H9 (cell line): Measurements from ENCODE around the gene RASSF5. TPM values are rescaled to one million over a fixed set of nuclear protein-coding genes. Genes with fewer than 3 reads are reported as not detected.
A peak's percentile ranks its signal among the peaks of the same experiment; 100 is the strongest.

Experiments
- DNase-seq: peaks from one replicate; pipeline ENCODE4 v3.0.0-alpha.2; 2017
- H2AFZ ChIP-seq: one replicate; pipeline ENCODE4 v1.6.1; 2013; ENCODE audit warnings: mild to moderate bottlenecking, low read length, control low read depth, moderate library complexity
- H2AK5ac ChIP-seq: 2 replicates; pipeline ENCODE4 v1.6.1; 2013; ENCODE audit warnings: low read length, control low read depth, mixed read lengths; ENCODE audit not compliant: insufficient read length
- H2BK120ac ChIP-seq: one replicate; pipeline ENCODE4 v1.6.1; 2013; ENCODE audit warnings: low read depth, mild to moderate bottlenecking, low read length, control low read depth, inconsistent platforms; ENCODE audit not compliant: poor library complexity, severe bottlenecking
- H2BK12ac ChIP-seq: 2 replicates; pipeline ENCODE4 v1.6.1; 2013; ENCODE audit warnings: low read length, control low read depth, mixed read lengths, low read depth; ENCODE audit not compliant: insufficient read length
- H2BK15ac ChIP-seq: 2 replicates; pipeline ENCODE4 v1.6.1; 2013; ENCODE audit warnings: low read depth, low read length, control low read depth
- H2BK20ac ChIP-seq: one replicate; pipeline ENCODE4 v1.6.1; 2013; ENCODE audit warnings: low read depth, mild to moderate bottlenecking, low read length, control low read depth, inconsistent platforms; ENCODE audit not compliant: poor library complexity, severe bottlenecking
- H2BK5ac ChIP-seq: 2 replicates; pipeline ENCODE4 v1.6.1; 2013; ENCODE audit warnings: low read length, control low read depth, mixed read lengths; ENCODE audit not compliant: insufficient read length
- H3K14ac ChIP-seq: 2 replicates; pipeline ENCODE4 v1.6.1; 2013; ENCODE audit warnings: low read length, control low read depth; ENCODE audit not compliant: insufficient read depth
- H3K18ac ChIP-seq: 2 replicates; pipeline ENCODE4 v1.6.1; 2013; ENCODE audit warnings: low read depth, mild to moderate bottlenecking, mixed read lengths, low read length, control low read depth; ENCODE audit not compliant: insufficient read length
- H3K23ac ChIP-seq: 2 replicates; pipeline ENCODE4 v1.6.1; 2013; ENCODE audit warnings: low read length, control low read depth, mixed read lengths, low read depth; ENCODE audit not compliant: insufficient read length
- H3K23me2 ChIP-seq: 2 replicates; pipeline ENCODE4 v1.6.1; 2013; ENCODE audit warnings: low read depth, mild to moderate bottlenecking, mixed read lengths, low read length, control low read depth; ENCODE audit not compliant: insufficient read length, poor library complexity, severe bottlenecking
- H3K27ac ChIP-seq: 2 replicates; pipeline ENCODE4 v1.5.1; 2013; ENCODE audit warnings: low read length, control low read depth, mixed read lengths, low read depth; ENCODE audit not compliant: insufficient read length
- H3K27me3 ChIP-seq: 2 replicates; pipeline ENCODE4 v1.6.1; 2013; ENCODE audit warnings: low read length, control low read depth, inconsistent platforms; ENCODE audit not compliant: insufficient read depth
- H3K4ac ChIP-seq: 2 replicates; pipeline ENCODE4 v1.6.1; 2013; ENCODE audit warnings: low read depth, mild to moderate bottlenecking, control low read depth, inconsistent platforms, low read length, moderate library complexity
- H3K4me1 ChIP-seq: 2 replicates; pipeline ENCODE4 v1.6.1; 2013; ENCODE audit warnings: low read length, control low read depth, inconsistent platforms; ENCODE audit not compliant: insufficient read depth
- H3K4me2 ChIP-seq: 2 replicates; pipeline ENCODE4 v1.6.1; 2013; ENCODE audit warnings: low read length, control low read depth, mixed read lengths; ENCODE audit not compliant: insufficient read length, insufficient read depth
- H3K56ac ChIP-seq: 2 replicates; pipeline ENCODE4 v1.6.1; 2013; ENCODE audit warnings: low read depth, mild to moderate bottlenecking, mixed read lengths, low read length, control low read depth; ENCODE audit not compliant: insufficient read length
- H3K79me1 ChIP-seq: 2 replicates; pipeline ENCODE4 v1.6.1; 2013; ENCODE audit warnings: low read depth, mild to moderate bottlenecking, moderate library complexity, low read length, control low read depth, inconsistent platforms; ENCODE audit not compliant: insufficient read depth, poor library complexity, severe bottlenecking
- H3K79me2 ChIP-seq: 2 replicates; pipeline ENCODE4 v1.6.1; 2013; ENCODE audit warnings: low read length, control low read depth, inconsistent platforms; ENCODE audit not compliant: insufficient read depth
- H3K9ac ChIP-seq: 2 replicates; pipeline ENCODE4 v1.6.1; 2013; ENCODE audit warnings: low read length, control low read depth, mixed read lengths; ENCODE audit not compliant: insufficient read length; ENCODE audit errors: extremely low read depth
- H3K9me3 ChIP-seq: one replicate; pipeline ENCODE4 v1.6.1; 2013; ENCODE audit warnings: low read depth, low read length, inconsistent platforms; ENCODE audit not compliant: control insufficient read depth
- H3T11ph ChIP-seq: one replicate; pipeline ENCODE4 v1.6.1; 2013; ENCODE audit warnings: mild to moderate bottlenecking, low read length, control low read depth, inconsistent platforms
- H4K20me1 ChIP-seq: one replicate; pipeline ENCODE4 v1.6.1; 2013; ENCODE audit not compliant: control insufficient read depth, insufficient read length, insufficient read depth
- H4K5ac ChIP-seq: 2 replicates; pipeline ENCODE4 v1.6.1; 2013; ENCODE audit warnings: low read depth, mild to moderate bottlenecking, mixed read lengths, low read length, control low read depth; ENCODE audit not compliant: insufficient read length
- H4K8ac ChIP-seq: replicated peaks from 2 replicates; pipeline ENCODE4 v1.6.1; 2013; ENCODE audit warnings: low read length, control low read depth, mixed read lengths, low read depth; ENCODE audit not compliant: insufficient read length
- H4K91ac ChIP-seq: 2 replicates; pipeline ENCODE4 v1.6.1; 2013; ENCODE audit warnings: low read depth, mild to moderate bottlenecking, moderate library complexity, mixed read lengths, low read length, control low read depth; ENCODE audit not compliant: insufficient read length
- H3K27ac Mint-ChIP-seq, 3 experiments: 2 replicates in 2 of 3; 3 replicates in 1 of 3; pipeline ENCODE4 v1.8.0; 2020 to 2021; ENCODE audit warnings: mixed read lengths in 3 of 3, mild to moderate bottlenecking in 1 of 3, moderate library complexity in 1 of 3
- H3K27me3 Mint-ChIP-seq: 2 replicates; pipeline ENCODE4 v1.8.0; 2021; ENCODE audit warnings: low read depth, mild to moderate bottlenecking, moderate library complexity, mixed read lengths
- H3K36me3 Mint-ChIP-seq, 3 experiments: 2 replicates in 2 of 3; 3 replicates in 1 of 3; pipeline ENCODE4 v1.8.0; 2020 to 2021; ENCODE audit warnings: low read depth in 3 of 3, mixed read lengths in 3 of 3; ENCODE audit not compliant: insufficient read depth in 1 of 3
- H3K4me1 Mint-ChIP-seq, 2 experiments: 2 replicates each; pipeline ENCODE4 v1.8.0; 2020; ENCODE audit warnings: mixed read lengths in 2 of 2
- H3K4me3 Mint-ChIP-seq, 2 experiments: 2 replicates in 1 of 2; 3 replicates in 1 of 2; pipeline ENCODE4 v1.8.0; 2020 to 2021; ENCODE audit warnings: mild to moderate bottlenecking in 2 of 2, mixed read lengths in 2 of 2, moderate library complexity in 1 of 2
- H3K9me3 Mint-ChIP-seq, 2 experiments: 2 replicates in 1 of 2; 3 replicates in 1 of 2; pipeline ENCODE4 v1.8.0; 2020; ENCODE audit warnings: mild to moderate bottlenecking in 2 of 2, mixed read lengths in 2 of 2, moderate library complexity in 1 of 2
- CTCF ChIP-seq: fragments of 200-600 bp; sonication (generic); conservative IDR thresholded peaks from 3 replicates; pipeline ENCODE4 v1.8.0; 2021; ENCODE audit warnings: antibody characterized with exemption, mild to moderate bottlenecking
- WGBS: extraction: QIAGEN DNeasy Blood & Tissue Kit; methylation state at CpG from one replicate; pipeline ENCODE4 v1.1.7; 2013; ENCODE audit warnings: missing lambda C conversion rate, low lambda C conversion rate, mixed read lengths; ENCODE audit not compliant: insufficient read length; ENCODE audit errors: extremely low coverage; 5-methylcytosine and 5-hydroxymethylcytosine counted together
- total RNA-seq: library from RNA; stranded (reverse); gene quantifications from 2 replicates; pipeline ENCODE4 v1.2.1, GENCODE V29; 2021

Gene RASSF5
- total RNA-seq, 1 experiment from 2014 or later: 0.50 TPM

- H3K4ac ChIP-seq: no peak overlapping the region
- H4K8ac ChIP-seq: no peak overlapping the region
- no peak overlapping the region for H2BK5ac ChIP-seq
- no peaks in the 10 kb centered on the region for H3K23me2 ChIP-seq
- no peaks in the 10 kb centered on the region for H3K4me1 ChIP-seq
- WGBS: no CpG with 5 or more reads among the region's 7 CpGs
- TF ChIP-seq CTCF: no peak
- H3K79me2 ChIP-seq: no peaks in the 10 kb centered on the region
- H4K91ac ChIP-seq: no peak overlapping the region
- H3K27ac ChIP-seq: no peak overlapping the region
- H3K27me3 Mint-ChIP-seq: no peaks in the 10 kb centered on the region
- H4K5ac ChIP-seq: no peak overlapping the region
- no peak overlapping the region for H3K4me3 Mint-ChIP-seq
- H2BK120ac ChIP-seq: no peak overlapping the region
- no peaks in the 10 kb centered on the region for H4K20me1 ChIP-seq
- no peak overlapping the region for H2AK5ac ChIP-seq
- H3K9me3 Mint-ChIP-seq: no peaks in the 10 kb centered on the region
- H2BK20ac ChIP-seq: no peak overlapping the region
- H3K9me3 ChIP-seq: no peaks in the 10 kb centered on the region
- H3K23ac ChIP-seq: no peak overlapping the region
- no peak overlapping the region for H2BK15ac ChIP-seq
- H2BK12ac ChIP-seq: no peak overlapping the region
- no peak overlapping the region for H3K56ac ChIP-seq
- no peaks in the 10 kb centered on the region for H3K79me1 ChIP-seq
- H3K14ac ChIP-seq: no peak overlapping the region
- no peak overlapping the region for H3K18ac ChIP-seq
- no peak overlapping the region for H3K9ac ChIP-seq
- peak overlapping the region in 1 of 3 experiments; percentile 53; a peak in 2 of 7 replicates for H3K27ac Mint-ChIP-seq
- H3K4me2 ChIP-seq: no peak overlapping the region
- no peaks in the 10 kb centered on the region for H3K27me3 ChIP-seq
- H3K36me3 Mint-ChIP-seq: peaks cover 0 to 2% (median 2%) of the 10 kb centered on the region in 3 experiments; a peak in 2 of 7 replicates
- H3T11ph ChIP-seq: no peak overlapping the region
- no peak overlapping the region for H2AFZ ChIP-seq
- no peak for DNase-seq
- peaks cover 0 to 4% of the 10 kb centered on the region in 2 experiments; a peak in 2 of 4 replicates for H3K4me1 Mint-ChIP-seq
Measured at GRCh38 chr1:206487970-206488369, 19.4 kb upstream of the RASSF5 start.
